Upper lobe of right lung (tissue), 1 donor: Measurements from ENCODE around the gene GGT6. TPM values are rescaled to one million over a fixed set of nuclear protein-coding genes. Genes with fewer than 3 reads are reported as not detected.

Source experiments
- ATAC-seq: fragments of 200-7000 bp; cut with Tn5 transposase; one replicate; pipeline ENCODE4 v1.9.1; 2020; ENCODE audit warnings: mild to moderate bottlenecking, moderate library complexity
- DNase-seq: peaks from one replicate; pipeline ENCODE4 v3.0.0-alpha.2; 2020
- H3K27ac ChIP-seq: fragments of 200-600 bp; one replicate; pipeline ENCODE4 v1.8.0; 2022
- H3K27me3 ChIP-seq: fragments of 200-600 bp; one replicate; pipeline ENCODE4 v1.8.0; 2022; ENCODE audit warnings: mild to moderate bottlenecking
- H3K36me3 ChIP-seq: fragments of 200-600 bp; one replicate; pipeline ENCODE4 v1.8.0; 2022
- H3K4me1 ChIP-seq: fragments of 200-600 bp; one replicate; pipeline ENCODE4 v1.8.0; 2022
- H3K4me3 ChIP-seq: fragments of 200-600 bp; one replicate; pipeline ENCODE4 v1.8.0; 2022; ENCODE audit warnings: mild to moderate bottlenecking
- H3K9me3 ChIP-seq: fragments of 200-600 bp; one replicate; pipeline ENCODE4 v1.8.0; 2022
- intact Hi-C: fragments of 100-400 bp; cut with DNase I; formaldehyde crosslinking; loops from one replicate; pipeline ENCODE4 v1.11.0; 2022
- total RNA-seq: library from RNA; stranded (reverse); fragmentation: NEBNext Ultra II Directional; extraction: Animal tissue kit (Norgen Biotek cat#: 25700); gene quantifications from one replicate; pipeline ENCODE4 v1.2.1, GENCODE V29; 2021
- TF ChIP-seq, protein P1 (sequence below): fragments of 200-600 bp; IDR thresholded peaks from one replicate; pipeline ENCODE4 v1.8.0; 2022; ENCODE audit warnings: antibody characterized with exemption
- donor health status: DM: no; HTN: yes; CAD: no; lungs with severe emphysema.

The GGT6 gene
- total RNA-seq, 1 donor from 2014 or later, result 5.6 TPM

DNA sequence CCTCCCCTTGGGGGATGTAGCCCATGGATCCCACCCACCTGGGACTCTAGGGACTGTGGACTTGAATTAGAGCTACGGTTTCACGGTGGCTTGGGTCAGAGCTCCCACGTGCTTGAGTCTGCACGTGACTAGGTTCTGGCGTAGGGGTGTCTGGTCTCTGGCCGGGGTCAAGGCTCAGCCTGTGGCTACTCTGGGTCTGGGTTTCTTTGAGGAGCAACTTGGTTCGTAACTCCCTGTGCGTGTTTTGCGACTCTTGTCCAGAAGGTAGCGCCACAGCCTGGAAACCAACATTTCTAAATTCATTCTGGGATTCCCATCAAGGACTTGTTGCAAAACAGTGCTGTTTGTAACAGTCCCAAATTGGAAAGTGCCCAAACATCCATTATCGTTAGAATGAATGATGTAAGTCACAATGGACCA is 470 bp upstream of the GGT6 start:
- H3K4me1 ChIP-seq, result peaks cover 9% of the 10 kb centered on the region
- ATAC-seq (peak; percentile 9), DNase-seq (peak; percentile 61)
- H3K27me3 ChIP-seq, result no peaks in the 10 kb centered on the region
- H3K9me3 ChIP-seq, result no peaks in the 10 kb centered on the region
- H3K27ac ChIP-seq, result no peak overlapping the region
- TF ChIP-seq, protein P1, sequence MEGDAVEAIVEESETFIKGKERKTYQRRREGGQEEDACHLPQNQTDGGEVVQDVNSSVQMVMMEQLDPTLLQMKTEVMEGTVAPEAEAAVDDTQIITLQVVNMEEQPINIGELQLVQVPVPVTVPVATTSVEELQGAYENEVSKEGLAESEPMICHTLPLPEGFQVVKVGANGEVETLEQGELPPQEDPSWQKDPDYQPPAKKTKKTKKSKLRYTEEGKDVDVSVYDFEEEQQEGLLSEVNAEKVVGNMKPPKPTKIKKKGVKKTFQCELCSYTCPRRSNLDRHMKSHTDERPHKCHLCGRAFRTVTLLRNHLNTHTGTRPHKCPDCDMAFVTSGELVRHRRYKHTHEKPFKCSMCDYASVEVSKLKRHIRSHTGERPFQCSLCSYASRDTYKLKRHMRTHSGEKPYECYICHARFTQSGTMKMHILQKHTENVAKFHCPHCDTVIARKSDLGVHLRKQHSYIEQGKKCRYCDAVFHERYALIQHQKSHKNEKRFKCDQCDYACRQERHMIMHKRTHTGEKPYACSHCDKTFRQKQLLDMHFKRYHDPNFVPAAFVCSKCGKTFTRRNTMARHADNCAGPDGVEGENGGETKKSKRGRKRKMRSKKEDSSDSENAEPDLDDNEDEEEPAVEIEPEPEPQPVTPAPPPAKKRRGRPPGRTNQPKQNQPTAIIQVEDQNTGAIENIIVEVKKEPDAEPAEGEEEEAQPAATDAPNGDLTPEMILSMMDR, result peak; percentile 22
- H3K36me3 ChIP-seq, result no peaks in the 10 kb centered on the region
- H3K4me3 ChIP-seq, result no peak overlapping the region
- intact Hi-C loops, result no loop called here

DNA sequence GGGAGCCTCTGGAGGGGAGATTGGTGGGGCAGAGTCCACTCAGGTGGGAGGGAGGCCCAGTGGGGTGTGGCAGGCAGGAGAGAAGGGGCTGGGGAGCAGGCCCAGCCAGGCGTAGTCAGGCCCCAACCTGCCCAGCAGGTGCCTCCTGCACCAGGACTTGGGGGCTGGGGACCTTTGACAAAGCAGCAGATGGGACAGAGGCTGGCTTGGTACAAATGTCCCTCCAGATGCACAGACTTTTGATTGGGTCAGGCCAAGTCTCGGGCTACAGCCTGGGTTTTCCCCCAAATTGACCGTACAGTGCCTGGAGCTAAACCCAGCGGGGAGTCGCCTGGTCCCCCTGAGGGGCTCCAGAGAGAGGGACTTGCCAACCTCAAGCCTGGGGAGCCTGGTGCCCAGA is 411 bp downstream of the GGT6 start:
- no peak overlapping the region for H3K27ac ChIP-seq
- TF ChIP-seq, protein P1, result no peak
- no peaks in the 10 kb centered on the region for H3K36me3 ChIP-seq
- no peaks in the 10 kb centered on the region for H3K27me3 ChIP-seq
- H3K9me3 ChIP-seq, result no peaks in the 10 kb centered on the region
- DNase-seq, result peak; percentile 62
- peaks cover 5% of the 10 kb centered on the region for H3K4me1 ChIP-seq
- H3K4me3 ChIP-seq, result no peak overlapping the region
- intact Hi-C loops, result no loop called here
- ATAC-seq, result no peak

DNA sequence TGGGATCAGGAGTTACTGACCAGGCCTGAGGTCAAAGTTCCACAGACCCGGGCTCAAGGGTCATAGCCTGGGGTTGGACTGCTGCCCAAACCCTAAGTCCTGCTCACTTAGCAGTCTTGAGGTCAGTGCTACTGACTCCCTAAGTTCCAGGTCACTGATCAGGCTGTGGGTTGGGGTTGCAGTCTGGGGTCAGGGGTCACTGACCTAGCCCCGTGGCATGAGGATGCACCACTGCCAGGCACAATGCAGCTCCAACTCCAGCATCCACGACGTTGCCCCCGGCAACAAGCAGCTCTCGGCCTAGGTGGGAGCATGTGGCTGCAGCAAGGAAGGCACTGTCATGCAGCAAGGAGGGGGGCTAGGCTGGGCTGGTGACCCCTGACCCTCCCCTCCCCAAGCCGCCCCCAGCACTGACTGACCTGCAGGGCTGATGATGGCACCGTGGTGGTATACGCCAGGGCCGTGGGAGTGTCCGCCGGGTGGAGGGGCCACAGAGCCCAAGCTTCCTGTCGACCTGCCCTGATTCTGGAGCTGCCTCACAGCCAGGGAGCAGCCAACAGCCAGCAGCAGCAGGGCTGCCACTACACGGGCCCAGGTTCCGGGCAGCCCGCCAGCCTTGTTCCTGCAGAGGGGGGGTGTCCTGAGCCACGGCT is 1.1 kb downstream of the GGT6 start:
- no peak for ATAC-seq
- Histone ChIP-seq H3K27me3 (no peaks in the 10 kb centered on the region), H3K27ac (no peak overlapping the region), H3K4me1 (peaks cover 10% of the 10 kb centered on the region), H3K9me3 (no peaks in the 10 kb centered on the region), H3K4me3 (no peak overlapping the region), H3K36me3 (no peaks in the 10 kb centered on the region)
- intact Hi-C loops, result no loop called here
- TF ChIP-seq, protein P1, result no peak
- peak; percentile 57 for DNase-seq

DNA sequence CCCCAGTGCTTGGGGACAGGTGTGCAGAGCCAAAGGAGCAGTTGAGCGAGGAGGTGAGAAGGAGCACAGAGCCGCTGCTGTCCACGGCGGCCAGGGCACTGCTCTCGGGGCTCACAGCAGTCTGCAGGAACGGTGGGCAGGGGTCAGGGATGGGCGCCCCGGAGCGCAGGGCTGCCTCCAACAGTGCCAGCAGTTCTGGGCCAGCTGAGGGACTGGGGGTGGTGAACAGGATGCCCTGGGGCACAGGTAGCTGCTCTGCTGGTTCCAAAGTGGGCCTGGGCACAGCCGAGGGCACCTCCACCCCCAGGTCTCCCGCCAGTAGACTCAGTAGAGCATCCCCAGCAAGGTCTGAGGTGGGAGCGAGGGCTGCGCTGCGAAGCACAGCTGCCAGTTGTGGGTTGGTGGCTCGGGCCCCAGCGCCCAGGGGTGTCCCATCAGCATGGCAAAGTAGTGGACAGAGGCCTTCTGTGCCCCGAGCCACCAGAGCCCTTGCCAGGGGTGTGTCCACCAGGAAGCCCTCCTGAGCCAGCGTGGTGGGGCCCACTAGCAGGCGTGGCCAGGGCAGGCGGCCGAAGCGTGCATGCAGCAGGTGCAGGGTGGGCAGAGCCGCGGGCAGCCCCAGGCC is 1.9 kb downstream of the GGT6 start:
- intact Hi-C loops, result no loop called here
- H3K9me3 ChIP-seq, result no peaks in the 10 kb centered on the region
- DNase-seq (peak; percentile 53), ATAC-seq (no peak)
- H3K27me3 ChIP-seq, result no peaks in the 10 kb centered on the region
- peaks cover 2% of the 10 kb centered on the region for H3K36me3 ChIP-seq
- no peak overlapping the region for H3K4me3 ChIP-seq
- no peak overlapping the region for H3K27ac ChIP-seq
- TF ChIP-seq, protein P1, result no peak
- H3K4me1 ChIP-seq, result peaks cover 16% of the 10 kb centered on the region

DNA sequence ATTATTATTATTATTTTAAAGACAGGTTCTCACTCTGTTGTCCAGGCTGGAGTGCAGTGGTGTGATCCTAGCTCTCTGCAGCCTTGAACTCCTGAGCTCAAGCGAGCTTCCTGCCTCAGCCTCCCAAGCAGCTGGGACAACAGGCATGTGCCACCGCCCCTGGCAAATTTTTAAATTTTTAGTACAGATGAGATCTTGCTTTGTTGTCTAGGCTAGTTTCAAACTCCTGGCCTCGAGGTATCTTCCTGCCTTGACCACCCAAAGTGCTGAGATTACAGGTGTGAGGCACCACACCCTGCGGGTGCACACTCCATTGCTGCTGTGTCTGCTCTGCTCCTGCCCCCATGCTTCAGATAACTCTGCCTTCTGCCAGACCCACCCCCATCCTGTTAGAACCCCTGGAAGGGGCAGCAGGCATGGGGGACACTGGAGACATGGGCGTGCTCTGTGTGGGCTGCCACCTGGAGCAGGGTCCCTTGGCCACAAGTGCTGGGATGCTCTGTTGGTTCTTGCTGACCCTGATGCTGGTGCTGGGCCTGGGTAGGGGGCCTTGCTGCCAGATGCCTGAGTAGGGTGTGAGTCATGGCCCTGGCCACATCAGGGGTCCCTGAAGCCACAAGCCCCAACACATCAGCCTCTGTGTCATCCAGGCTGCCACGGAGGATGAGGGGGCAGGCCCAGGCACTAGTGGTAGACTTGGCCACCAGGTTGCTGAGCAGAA is 2.6 kb downstream of the GGT6 start:
- Histone ChIP-seq H3K9me3 (no peaks in the 10 kb centered on the region), H3K27me3 (no peaks in the 10 kb centered on the region), H3K36me3 (peaks cover 9% of the 10 kb centered on the region), H3K27ac (no peak overlapping the region), H3K4me1 (peaks cover 16% of the 10 kb centered on the region), H3K4me3 (no peak overlapping the region)
- TF ChIP-seq, protein P1, result no peak
- intact Hi-C loops, result no loop called here
- ATAC-seq (no peak), DNase-seq (peak; percentile 52)
